ENCODE results near the gene REC114.
A peak's percentile ranks its signal among the peaks of the same experiment; 100 is the strongest.

REC114 gene

DNA sequence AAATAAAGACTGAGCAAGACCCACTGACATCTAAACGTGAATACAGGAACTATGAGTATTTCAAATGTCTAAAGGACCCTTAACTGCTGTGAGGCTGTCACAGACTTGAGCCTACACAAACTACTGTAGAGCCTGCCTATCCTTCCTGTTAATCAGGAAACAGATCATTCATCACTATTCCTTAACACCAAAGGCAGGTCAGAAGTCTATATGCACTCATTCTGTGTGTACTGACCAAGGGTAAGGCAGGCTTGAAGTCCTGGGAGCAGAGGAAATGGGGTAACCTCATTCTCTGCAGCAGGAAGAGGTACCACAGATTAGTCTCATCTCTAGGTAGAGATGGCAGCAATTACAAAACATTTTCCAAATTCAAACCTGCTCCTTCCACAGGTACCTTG, 159.5 kb downstream of the REC114 start:
- Mint-ChIP-seq H3K9me3 (no peaks in the 10 kb centered on the region), H3K27me3 (ENCODE audit: low read depth) (no peaks in the 10 kb centered on the region), H3K4me3 (no peak overlapping the region), H3K27ac (no peak overlapping the region), H3K4me1 (peaks cover 39% of the 10 kb centered on the region), H3K36me3 (ENCODE audit: low read depth) (no peaks in the 10 kb centered on the region)
- TF ChIP-seq, protein P1, sequence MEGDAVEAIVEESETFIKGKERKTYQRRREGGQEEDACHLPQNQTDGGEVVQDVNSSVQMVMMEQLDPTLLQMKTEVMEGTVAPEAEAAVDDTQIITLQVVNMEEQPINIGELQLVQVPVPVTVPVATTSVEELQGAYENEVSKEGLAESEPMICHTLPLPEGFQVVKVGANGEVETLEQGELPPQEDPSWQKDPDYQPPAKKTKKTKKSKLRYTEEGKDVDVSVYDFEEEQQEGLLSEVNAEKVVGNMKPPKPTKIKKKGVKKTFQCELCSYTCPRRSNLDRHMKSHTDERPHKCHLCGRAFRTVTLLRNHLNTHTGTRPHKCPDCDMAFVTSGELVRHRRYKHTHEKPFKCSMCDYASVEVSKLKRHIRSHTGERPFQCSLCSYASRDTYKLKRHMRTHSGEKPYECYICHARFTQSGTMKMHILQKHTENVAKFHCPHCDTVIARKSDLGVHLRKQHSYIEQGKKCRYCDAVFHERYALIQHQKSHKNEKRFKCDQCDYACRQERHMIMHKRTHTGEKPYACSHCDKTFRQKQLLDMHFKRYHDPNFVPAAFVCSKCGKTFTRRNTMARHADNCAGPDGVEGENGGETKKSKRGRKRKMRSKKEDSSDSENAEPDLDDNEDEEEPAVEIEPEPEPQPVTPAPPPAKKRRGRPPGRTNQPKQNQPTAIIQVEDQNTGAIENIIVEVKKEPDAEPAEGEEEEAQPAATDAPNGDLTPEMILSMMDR (IDR thresholded peaks at IDR 0.05; ENCODE audit: unreplicated experiment in 3 of 3): no peak

DNA sequence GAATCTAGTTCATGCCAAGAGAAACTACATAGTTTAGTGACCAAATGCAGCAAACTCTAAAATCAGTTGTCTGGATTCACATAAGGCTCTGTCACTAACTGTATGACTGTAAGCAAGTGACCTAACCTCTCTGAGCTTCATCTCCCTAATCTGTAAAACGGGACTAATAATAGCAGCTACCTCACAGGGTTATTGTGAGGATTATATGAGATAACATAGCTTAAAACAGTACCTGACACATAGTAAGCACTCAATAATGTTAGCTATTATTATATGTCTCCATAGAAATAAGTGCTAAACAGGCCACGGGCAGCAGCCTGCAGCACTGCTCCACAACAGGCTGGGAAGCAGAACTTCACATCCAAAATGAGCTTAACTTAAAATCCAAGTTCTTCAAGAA, 160.0 kb downstream of the REC114 start:
- Mint-ChIP-seq H3K9me3 (no peaks in the 10 kb centered on the region), H3K4me1 (peaks cover 39% of the 10 kb centered on the region), H3K27ac (no peak overlapping the region), H3K27me3 (ENCODE audit: low read depth) (no peaks in the 10 kb centered on the region), H3K4me3 (no peak overlapping the region), H3K36me3 (ENCODE audit: low read depth) (no peaks in the 10 kb centered on the region)
- TF ChIP-seq, protein P1 (IDR thresholded peaks at IDR 0.05; ENCODE audit: unreplicated experiment in 3 of 3): no peak

GRCh38 chr15:73604477-73604876, 161.5 kb downstream of the REC114 start:
- TF ChIP-seq, protein P1 (IDR thresholded peaks at IDR 0.05; ENCODE audit: unreplicated experiment in 3 of 3): no peak
- Mint-ChIP-seq H3K4me1 (peaks cover 35% of the 10 kb centered on the region), H3K27ac (peak overlapping the region in 1 of 3 experiments; percentile 24), H3K27me3 (ENCODE audit: low read depth) (no peaks in the 10 kb centered on the region), H3K9me3 (no peaks in the 10 kb centered on the region), H3K4me3 (no peak overlapping the region), H3K36me3 (ENCODE audit: low read depth) (peaks cover 5% of the 10 kb centered on the region)

- Mint-ChIP-seq H3K36me3 (ENCODE audit: low read depth) (peaks cover 5% of the 10 kb centered on the region), H3K4me3 (peak overlapping the region in 1 of 3 experiments; percentile 17), H3K27me3 (ENCODE audit: low read depth) (no peaks in the 10 kb centered on the region), H3K9me3 (no peaks in the 10 kb centered on the region), H3K27ac (peak overlapping the region; percentile 59 to 78 (median 75)), H3K4me1 (peaks cover 38% of the 10 kb centered on the region)
- TF ChIP-seq, protein P1 (IDR thresholded peaks at IDR 0.05; ENCODE audit: unreplicated experiment in 3 of 3): no peak
Measured at GRCh38 chr15:73605759-73606436, 162.9 kb downstream of the REC114 start.

GRCh38 chr15:73607405-73607804, 164.4 kb downstream of the REC114 start:
- Mint-ChIP-seq H3K27me3 (ENCODE audit: low read depth) (no peaks in the 10 kb centered on the region), H3K4me1 (peaks cover 38% of the 10 kb centered on the region), H3K36me3 (ENCODE audit: low read depth) (peaks cover 5% of the 10 kb centered on the region), H3K9me3 (no peaks in the 10 kb centered on the region), H3K27ac (peak overlapping the region; percentile 28 to 62 (median 59)), H3K4me3 (no peak overlapping the region)
- TF ChIP-seq, protein P1 (IDR thresholded peaks at IDR 0.05; ENCODE audit: unreplicated experiment in 3 of 3): no peak

DNA sequence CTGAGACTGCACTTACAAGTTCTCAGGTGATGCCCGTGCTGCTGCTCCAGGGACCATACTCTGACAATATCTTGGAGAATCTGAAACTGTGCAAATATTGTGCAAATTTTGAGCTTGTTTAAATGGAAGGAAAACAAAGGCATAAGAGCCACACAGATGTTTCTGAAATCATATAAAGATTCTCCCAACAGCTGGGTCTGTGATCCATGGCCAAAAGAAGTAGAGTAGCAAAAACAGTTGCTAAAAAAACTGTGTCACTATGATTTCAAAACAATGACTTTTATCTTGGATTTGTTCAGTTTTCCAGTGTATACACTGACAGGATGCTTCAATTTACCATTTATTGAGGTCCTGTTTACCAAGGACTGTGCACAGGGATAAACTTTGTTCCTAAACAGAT, 164.9 kb downstream of the REC114 start:
- Mint-ChIP-seq H3K27ac (peak overlapping the region in 2 of 3 experiments; percentile 28 to 59), H3K4me3 (no peak overlapping the region), H3K27me3 (ENCODE audit: low read depth) (no peaks in the 10 kb centered on the region), H3K9me3 (no peaks in the 10 kb centered on the region), H3K36me3 (ENCODE audit: low read depth) (peaks cover 5% of the 10 kb centered on the region), H3K4me1 (peaks cover 38% of the 10 kb centered on the region)
- TF ChIP-seq, protein P1 (IDR thresholded peaks at IDR 0.05; ENCODE audit: unreplicated experiment in 3 of 3): no peak

Measured in nephron (organoid).